H1 (cell line): ENCODE results near the gene PFDN4. TPM values are rescaled to one million over a fixed set of nuclear protein-coding genes. Genes with fewer than 3 reads are reported as not detected.

ENCODE experiments used
- CTCF ChIA-PET: fragments of 300-600 bp; sonication (Branson Sonifier 250); formaldehyde crosslinking; loops from one replicate; lab custom pipeline; 2021; ENCODE audit not compliant: partially characterized antibody; lab: Charles Lee
- POLR2A ChIA-PET: fragments of 300-600 bp; sonication (Branson Sonifier 250); formaldehyde crosslinking; loops from one replicate; lab custom pipeline; 2021; ENCODE audit warnings: inconsistent platforms; ENCODE audit not compliant: partially characterized antibody; lab: Charles Lee
- DNase-seq, 2 experiments: peaks; one replicate each; pipeline versions ENCODE4 v3.0.0 to v3.0.0-alpha.2; 2010 to 2022; ENCODE audit warnings: low spot score in 2 of 2, low read depth in 1 of 2, mixed read lengths in 1 of 2
- FAIRE-seq: peaks from 2 replicates; lab custom pipeline; 2011; peaks lifted over from hg19 to GRCh38; lab: Jason Lieb, UNC
- H2AFZ ChIP-seq: 2 replicates; pipeline ENCODE4 v1.8.1; 2012; ENCODE audit warnings: low read length, inconsistent platforms
- H2AK5ac ChIP-seq: 2 replicates; pipeline ENCODE4 v1.6.1; 2013; ENCODE audit warnings: low read depth, low read length
- H2BK120ac ChIP-seq: replicated peaks from 2 replicates; pipeline ENCODE3; 2013; ENCODE audit warnings: low read depth, low read length, inconsistent platforms
- H2BK12ac ChIP-seq: 2 replicates; pipeline ENCODE4 v1.6.1; 2013; ENCODE audit warnings: low read depth, low read length
- H2BK15ac ChIP-seq: 2 replicates; pipeline ENCODE4 v1.6.1; 2013; ENCODE audit warnings: low read length
- H2BK20ac ChIP-seq: 2 replicates; pipeline ENCODE4 v1.6.1; 2013; ENCODE audit warnings: low read length
- H2BK5ac ChIP-seq: 2 replicates; pipeline ENCODE4 v1.6.1; 2013; ENCODE audit warnings: low read depth, low read length
- H3K14ac ChIP-seq: 2 replicates; pipeline ENCODE4 v1.6.1; 2013; ENCODE audit warnings: inconsistent platforms; ENCODE audit not compliant: insufficient read length
- H3K18ac ChIP-seq: 2 replicates; pipeline ENCODE4 v1.6.1; 2013; ENCODE audit warnings: low read length; ENCODE audit errors: extremely low read depth
- H3K23ac ChIP-seq: 2 replicates; pipeline ENCODE4 v1.6.1; 2013; ENCODE audit warnings: inconsistent platforms; ENCODE audit not compliant: insufficient read length
- H3K23me2 ChIP-seq: 2 replicates; pipeline ENCODE4 v1.6.1; 2013; ENCODE audit warnings: low read depth, low read length
- H3K27ac ChIP-seq: 2 replicates; pipeline ENCODE4 v1.6.1; 2011; ENCODE audit warnings: low read depth, low read length, inconsistent platforms
- H3K27me3 ChIP-seq, 4 experiments: replicated peaks in 1 of 4; 1 replicate in 1 of 4; 2 replicates in 3 of 4; pipeline versions ENCODE4 v1.6.1 to v1.8.1; 2011 to 2013; ENCODE audit warnings: low read length in 3 of 4, mild to moderate bottlenecking in 3 of 4, inconsistent platforms in 2 of 4, mixed read lengths in 2 of 4, moderate library complexity in 1 of 4; ENCODE audit not compliant: control insufficient read depth in 3 of 4, insufficient read depth in 3 of 4; ENCODE audit errors: extremely low read depth in 1 of 4
- H3K36me3 ChIP-seq, 4 experiments: 2 replicates each; pipeline versions ENCODE4 v1.6.1 to v1.8.1; 2011 to 2013; ENCODE audit warnings: mild to moderate bottlenecking in 4 of 4, low read length in 3 of 4, moderate library complexity in 2 of 4, control low read depth in 1 of 4, inconsistent platforms in 1 of 4; ENCODE audit not compliant: insufficient read depth in 4 of 4, control insufficient read depth in 2 of 4
- H3K4ac ChIP-seq: replicated peaks from 2 replicates; pipeline ENCODE3; 2013; ENCODE audit warnings: low read length, low read depth, mixed read lengths, inconsistent platforms; ENCODE audit not compliant: insufficient read length
- H3K4me1 ChIP-seq, 4 experiments: replicated peaks in 1 of 4; 1 replicate in 1 of 4; 2 replicates in 3 of 4; pipeline versions ENCODE4 v1.6.1 to v1.8.1; 2011 to 2013; ENCODE audit warnings: low read length in 3 of 4, inconsistent platforms in 2 of 4, mixed read lengths in 1 of 4; ENCODE audit not compliant: insufficient read depth in 4 of 4, control insufficient read depth in 3 of 4
- H3K4me2 ChIP-seq, 2 experiments: 2 replicates each; pipeline versions ENCODE4 v1.6.1 to v1.8.1; 2011 to 2013; ENCODE audit warnings: low read depth in 2 of 2, low read length in 2 of 2, control low read depth in 1 of 2, inconsistent platforms in 1 of 2, mild to moderate bottlenecking in 1 of 2; ENCODE audit not compliant: insufficient read depth in 1 of 2
- H3K4me3 ChIP-seq, 4 experiments: fragments of 200-600, 300-600 bp in 1 of 4; sonication (generic), shearing (Covaris generic), sonication (Bioruptor Twin) in 1 of 4; 2 replicates each; pipeline versions ENCODE4 v1.5.1 to v1.8.1; 2011 to 2016; ENCODE audit warnings: low read length in 4 of 4, low read depth in 3 of 4, control low read depth in 2 of 4, inconsistent platforms in 2 of 4, mild to moderate bottlenecking in 2 of 4, mixed read lengths in 1 of 4, moderate library complexity in 1 of 4; ENCODE audit not compliant: insufficient read depth in 2 of 4; ENCODE audit errors: extremely low read depth in 1 of 4
- H3K56ac ChIP-seq: replicated peaks from 2 replicates; pipeline ENCODE3; 2013; ENCODE audit warnings: low read depth, mild to moderate bottlenecking, mixed read lengths, low read length, inconsistent platforms; ENCODE audit not compliant: insufficient read length
- H3K79me1 ChIP-seq: 2 replicates; pipeline ENCODE4 v1.6.1; 2013; ENCODE audit warnings: low read depth, low read length, control low read depth
- H3K79me2 ChIP-seq, 2 experiments: 2 replicates each; pipeline versions ENCODE4 v1.6.1 to v1.8.1; 2012 to 2013; ENCODE audit warnings: low read length in 2 of 2, mild to moderate bottlenecking in 2 of 2, inconsistent platforms in 1 of 2; ENCODE audit not compliant: insufficient read depth in 2 of 2, control insufficient read depth in 1 of 2
- H3K9ac ChIP-seq, 4 experiments: replicated peaks in 1 of 4; 1 replicate in 1 of 4; 2 replicates in 3 of 4; pipeline versions ENCODE4 v1.6.1 to v1.8.1; 2011 to 2013; ENCODE audit warnings: low read depth in 3 of 4, low read length in 3 of 4, control low read depth in 2 of 4, mild to moderate bottlenecking in 2 of 4, moderate library complexity in 2 of 4, inconsistent platforms in 1 of 4; ENCODE audit errors: extremely low read depth in 1 of 4
- H3K9me3 ChIP-seq, 2 experiments: 2 replicates each; pipeline versions ENCODE4 v1.6.1 to v1.8.1; 2012 to 2013; ENCODE audit warnings: mild to moderate bottlenecking in 2 of 2, moderate library complexity in 2 of 2, control low read depth in 1 of 2, inconsistent platforms in 1 of 2, low read depth in 1 of 2, low read length in 1 of 2, mixed read lengths in 1 of 2; ENCODE audit not compliant: insufficient read depth in 2 of 2
- H4K20me1 ChIP-seq, 2 experiments: replicated peaks in 1 of 2; 2 replicates each; pipeline versions ENCODE3 to v1.8.1; 2011 to 2013; ENCODE audit warnings: inconsistent platforms in 2 of 2, low read length in 2 of 2, mild to moderate bottlenecking in 1 of 2; ENCODE audit not compliant: insufficient read depth in 2 of 2, control insufficient read depth in 1 of 2
- H4K5ac ChIP-seq: 2 replicates; pipeline ENCODE4 v1.6.1; 2013; ENCODE audit warnings: low read length, low read depth, mixed read lengths, inconsistent platforms; ENCODE audit not compliant: insufficient read length
- H4K8ac ChIP-seq: 2 replicates; pipeline ENCODE4 v1.8.0; 2013; ENCODE audit warnings: mild to moderate bottlenecking, moderate library complexity, low read length, inconsistent platforms; ENCODE audit not compliant: insufficient read depth; ENCODE audit errors: extremely low read depth
- H4K91ac ChIP-seq: replicated peaks from 2 replicates; pipeline ENCODE3; 2013; ENCODE audit warnings: low read length, mixed read lengths, inconsistent platforms; ENCODE audit not compliant: insufficient read length
- ATF2 ChIP-seq: IDR thresholded peaks from 2 replicates; pipeline ENCODE4 v1.6.1; 2012; ENCODE audit warnings: low read length, inconsistent platforms
- FOSL1 ChIP-seq: IDR thresholded peaks from 2 replicates; pipeline ENCODE4 v1.6.1; 2011; ENCODE audit warnings: mild to moderate bottlenecking, low read depth, low read length, moderate library complexity; ENCODE audit not compliant: insufficient read depth
- KDM4A ChIP-seq: IDR thresholded peaks from one replicate; pipeline ENCODE4 v1.7.1; 2012; ENCODE audit warnings: low read depth, mild to moderate bottlenecking, moderate library complexity, low read length, inconsistent platforms; ENCODE audit not compliant: severe bottlenecking
- NANOG ChIP-seq: IDR thresholded peaks from 2 replicates; pipeline ENCODE4 v1.6.1; 2011; ENCODE audit warnings: low read length, low read depth, mild to moderate bottlenecking, inconsistent platforms; ENCODE audit not compliant: insufficient read depth, poor library complexity, severe bottlenecking
- NRF1 ChIP-seq: IDR thresholded peaks from 2 replicates; pipeline ENCODE4 v1.6.1; 2011; ENCODE audit warnings: mild to moderate bottlenecking, low read depth, low read length, improper control_type of control experiment
- SP4 ChIP-seq: IDR thresholded peaks from 2 replicates; pipeline ENCODE4 v1.6.1; 2012; ENCODE audit warnings: low read length, inconsistent platforms
- TEAD4 ChIP-seq: IDR thresholded peaks from 2 replicates; pipeline ENCODE4 v1.6.1; 2012; ENCODE audit warnings: low read depth, low read length, inconsistent platforms, mixed read lengths
- WGBS, 2 experiments: shearing (Covaris generic) in 1 of 2; methylation state at CpG; one replicate each; pipeline versions ENCODE4 v1.1.6 to v1.1.7; 2013 to 2015; ENCODE audit warnings: low lambda C conversion rate in 2 of 2, mixed read lengths in 2 of 2, inconsistent platforms in 1 of 2, low coverage in 1 of 2, missing lambda C conversion rate in 1 of 2; ENCODE audit not compliant: insufficient replicate concordance in 2 of 2, insufficient coverage in 1 of 2, insufficient read length in 1 of 2; ENCODE audit errors: extremely low coverage in 1 of 2, missing lambda C conversion rate in 1 of 2; 5-methylcytosine and 5-hydroxymethylcytosine counted together
- polyA plus RNA-seq, 7 experiments: library from polyadenylated mRNA; depleted of rRNA in 3 of 7; stranded (reverse) in 5 of 7; unstranded in 2 of 7; fragments of >200 nt in 5 of 7; fragments of 200-250 nt in 2 of 7; gene quantifications; 1 replicate in 5 of 7; 2 replicates in 1 of 7; 4 replicates in 1 of 7; pipeline versions ENCODE4 v1.2.1 to v1.2.3, GENCODE V29; 2011 to 2013; ENCODE audit warnings: missing spikeins in 2 of 7, mixed read lengths in 2 of 7
- total RNA-seq: library from RNA; stranded (reverse); fragmentation: NEBNext Ultra II Directional; extraction: Animal tissue kit (Norgen Biotek cat#: 25700); gene quantifications from 2 replicates; pipeline ENCODE4 v1.2.1, GENCODE V29; 2021

Gene PFDN4
- total and polyA plus RNA-seq, 2 of the 8 experiments (the other 6 are each of a cell fraction or from before 2014, with no cell fraction given): 41.9 to 96.8 TPM

GRCh38 chr20:54163402-54163801, 44.5 kb upstream of the PFDN4 start:
- CTCF ChIA-PET: interaction anchor here (0.7 to 1.3 kb wide), 5 partner anchors 8 to 60 kb away, joined by 3 to 4 read pairs (median 3); no protein-coding TSS in a partner anchor
- FAIRE-seq: no peak
- TF ChIP-seq TEAD4: no peak
- no peak for TF ChIP-seq ATF2
- TF ChIP-seq SP4: no peak
- no peak for TF ChIP-seq FOSL1
- no peak for TF ChIP-seq KDM4A
- no peak for TF ChIP-seq NRF1
- TF ChIP-seq NANOG: no peak

More at GRCh38 chr20:54163402-54163801, 44.5 kb upstream of the PFDN4 start:
- Histone ChIP-seq H3K9me3 (peaks cover 0 to 4% of the 10 kb centered on the region in 2 experiments; a peak in 1 of 4 replicates), H2BK5ac (no peak overlapping the region), H2BK20ac (no peak overlapping the region), H4K5ac (no peak overlapping the region), H3K23me2 (no peaks in the 10 kb centered on the region), H2BK12ac (no peak overlapping the region), H2AK5ac (no peak overlapping the region), H3K4ac (no peak overlapping the region), H3K79me1 (no peaks in the 10 kb centered on the region), H2BK15ac (no peak overlapping the region), H4K91ac (no peak overlapping the region), H2AFZ (no peak overlapping the region), H3K79me2 (no peaks in the 10 kb centered on the region), H4K8ac (no peak overlapping the region), H3K14ac (no peak overlapping the region), H3K4me1 (no peaks in the 10 kb centered on the region), H3K27ac (no peak overlapping the region), H3K18ac (no peak overlapping the region), H3K56ac (no peak overlapping the region), H3K4me2 (no peak overlapping the region), H3K27me3 (no peaks in the 10 kb centered on the region; a peak in 3 of 7 replicates), H3K36me3 (no peaks in the 10 kb centered on the region), H2BK120ac (no peak overlapping the region), H3K4me3 (no peak overlapping the region), H3K9ac (no peak overlapping the region), H4K20me1 (no peaks in the 10 kb centered on the region), H3K23ac (no peak overlapping the region)
- no peak for DNase-seq
- 85% methylated on average over 5 of the region's 5 CpGs; no CpG with 5 or more reads in 1 of the 2 experiments for WGBS, 2 experiments
- POLR2A ChIA-PET: no interaction called here
